Heart right ventricle (tissue), 16 donors: ENCODE measurements around the gene CLMP. TPM values are rescaled to one million over a fixed set of nuclear protein-coding genes. Genes with fewer than 3 reads are reported as not detected.
A peak's percentile ranks its signal among the peaks of the same experiment; 100 is the strongest.

Source experiments
- ATAC-seq, 8 donors: fragments of 200-7000 bp; cut with Tn5 transposase; one replicate each; pipeline ENCODE4 v1.9.1; 2020; ENCODE audit warnings: mild to moderate bottlenecking in 8 of 8, moderate library complexity in 8 of 8, moderate number of reproducible peaks in 1 of 8
- DNase-seq, 2 donors: peaks; one replicate each; pipeline ENCODE4 v3.0.0-alpha.2; 2020
- H3K27ac ChIP-seq, 10 donors: fragments of 200-600 bp; sonication (generic) in 2 of 10; one replicate each; pipeline versions ENCODE4 v1.5.0 to v1.8.0; 2020 to 2022; ENCODE audit warnings: mild to moderate bottlenecking in 3 of 10
- H3K27me3 ChIP-seq, 7 donors: fragments of 200-600 bp; one replicate each; pipeline ENCODE4 v1.8.0; 2021 to 2022; ENCODE audit warnings: mild to moderate bottlenecking in 2 of 7
- H3K36me3 ChIP-seq, 9 donors: fragments of 200-600 bp; sonication (generic) in 1 of 9; one replicate each; pipeline versions ENCODE4 v1.5.0 to v1.8.0; 2020 to 2022; ENCODE audit warnings: mild to moderate bottlenecking in 2 of 9
- H3K4me1 ChIP-seq, 9 donors: fragments of 200-600 bp; sonication (generic) in 1 of 9; one replicate each; pipeline versions ENCODE4 v1.5.0 to v1.8.0; 2020 to 2022; ENCODE audit warnings: mild to moderate bottlenecking in 4 of 9
- H3K4me3 ChIP-seq, 10 donors: fragments of 200-600 bp; sonication (generic) in 2 of 10; one replicate each; pipeline versions ENCODE4 v1.5.0 to v1.8.0; 2020 to 2022; ENCODE audit warnings: mild to moderate bottlenecking in 7 of 10, moderate library complexity in 2 of 10
- H3K9me3 ChIP-seq, 11 donors: fragments of 200-600 bp in 10 of 11; sonication (generic) in 2 of 11; one replicate each; pipeline versions ENCODE4 v1.5.0 to v1.8.0; 2013 to 2022; ENCODE audit warnings: mild to moderate bottlenecking in 2 of 11, control low read depth in 1 of 11, moderate library complexity in 1 of 11
- CTCF ChIP-seq, 9 donors: fragments of 200-600 bp; sonication (generic) in 2 of 9; IDR thresholded peaks; one replicate each; pipeline versions ENCODE4 v1.5.0 to v1.8.0; 2021 to 2022; ENCODE audit warnings: antibody characterized with exemption in 9 of 9, mild to moderate bottlenecking in 5 of 9, moderate library complexity in 1 of 9
- WGBS, 2 donors: extraction: QIAGEN DNeasy Blood & Tissue Kit; methylation state at CpG; one replicate each; pipeline ENCODE4 v1.1.7; 2013; ENCODE audit warnings: inconsistent platforms in 1 of 2; 5-methylcytosine and 5-hydroxymethylcytosine counted together
- intact Hi-C, 10 donors: fragments of 100-400 bp; cut with DNase I; formaldehyde crosslinking; loops; one replicate each; pipeline versions ENCODE4 v1.11.1 to v1.14.2; 2022
- polyA plus RNA-seq, 2 donors: library from polyadenylated mRNA; stranded (reverse); fragments of 200-250 nt; gene quantifications; one replicate each; pipeline ENCODE4 v1.2.3, GENCODE V29; 2013
- total RNA-seq, 10 donors: library from RNA; stranded (reverse); fragmentation: NEBNext Ultra II Directional in 3 of 10; extraction: Animal tissue kit (Norgen Biotek cat#: 25700) in 3 of 10; gene quantifications; one replicate each; pipeline versions ENCODE4 v1.2.1 to v1.2.4, GENCODE V29; 2021 to 2023
- donor health status: Arrhythmogenic right ventricular cardiomyopathy.
- donor health status: ischemic (EF 13 %, LVEDD 7.1; RV severe dilation, severe dysfunction).
- donor health status: healthy with polysubstance abuse.
- donor health status: DM: no; HTN: yes; CAD: no.
- donor health status: DM: no; HTN: no; CAD: no.
- donor health status: ischemic (EF 25% LVEDD 6.9; RV normal size, moderate dysfunction).
- donor health status: ischemic (EF 25% LVEDD 5.7; RV mildly dilated, moderate dysfunction).
- donor health status: healthy.
- donor health status: DM: yes; HTN: yes; CAD: no.
- donor health status: Ischemic cardiomyopathy.
- donor health status: ischemic (EF 35%, LVEDD 5.7; RV mildly dilated, moderate dysfunction).
- donor health status: nonischemic (EF 11% LVEDD 7.7; RV severe dilation, severe dysfunction).
- donor health status: DM: yes; HTN: yes; CAD: no.
- donor health status: PGD.
- donor health status: ischemic (EF 29% LVEDD 5.4; RV normal size, mild dysfunction).
- donor health status: nonischemic (EF 23%, LVEDD 6.1; RV moderate dilation, normal function).

The CLMP gene
- total and polyA plus RNA-seq, 12 donors = 1.9 to 16.9 (median 5.2) TPM

GRCh38 chr11:123122341-123122740, 72.7 kb downstream of the CLMP start:
- H3K9me3 ChIP-seq = no peaks in the 10 kb centered on the region
- intact Hi-C loops = no loop called here
- peaks cover 0 to 35% (median 24%) of the 10 kb centered on the region in 7 donors for H3K27me3 ChIP-seq
- ATAC-seq (peak in 7 of 8 donors; percentile 42 to 95 (median 80)), DNase-seq (no peak)
- no peaks in the 10 kb centered on the region for H3K36me3 ChIP-seq
- H3K27ac ChIP-seq = peak overlapping the region in 7 of 10 donors; percentile 9 to 62 (median 35)
- no peak overlapping the region for H3K4me3 ChIP-seq
- WGBS, 2 donors = 34 to 40% methylated on average over 8 of the region's 8 CpGs
- peaks cover 0 to 17% (median 0%) of the 10 kb centered on the region in 9 donors for H3K4me1 ChIP-seq
- no peak for TF ChIP-seq CTCF (IDR thresholded peaks at IDR 0.05)

GRCh38 chr11:123116486-123116885, 78.6 kb downstream of the CLMP start:
- Histone ChIP-seq H3K27ac (no peak overlapping the region), H3K4me1 (peaks cover 0 to 7% (median 0%) of the 10 kb centered on the region in 9 donors), H3K36me3 (no peaks in the 10 kb centered on the region), H3K9me3 (peaks cover 0 to 15% (median 7%) of the 10 kb centered on the region in 11 donors), H3K4me3 (no peak overlapping the region), H3K27me3 (peaks cover 0 to 15% (median 4%) of the 10 kb centered on the region in 7 donors)
- DNase-seq (no peak), ATAC-seq (no peak)
- 95% methylated on average over 2 of the region's 2 CpGs for WGBS, 2 donors
- no peak for TF ChIP-seq CTCF (IDR thresholded peaks at IDR 0.05)
- intact Hi-C loops = loop anchor here in 2 of 10 donors (5.0 to 10.0 kb wide), 2 partner anchors 361 to 378 kb away; no protein-coding TSS in a partner anchor

- H3K4me3 ChIP-seq = no peak overlapping the region
- TF ChIP-seq CTCF (IDR thresholded peaks at IDR 0.05) = peak; percentile 62 to 83 (median 75)
- intact Hi-C loops = loop anchor here in 7 of 10 donors (1.0 to 10.0 kb wide), 6 partner anchors 135 to 383 kb away; no protein-coding TSS in a partner anchor
- 70 to 71% methylated on average over 4 of the region's 4 CpGs for WGBS, 2 donors
- peak in 7 of 8 donors; percentile 46 to 80 (median 70) for ATAC-seq
- peaks cover 0 to 7% (median 0%) of the 10 kb centered on the region in 9 donors for H3K4me1 ChIP-seq
- no peaks in the 10 kb centered on the region for H3K36me3 ChIP-seq
- peaks cover 0 to 15% (median 7%) of the 10 kb centered on the region in 11 donors for H3K9me3 ChIP-seq
- no peak for DNase-seq
- H3K27me3 ChIP-seq = peaks cover 0 to 13% (median 3%) of the 10 kb centered on the region in 7 donors
- peak overlapping the region in 1 of 10 donors; percentile 15 for H3K27ac ChIP-seq
These were observed 83.6 kb downstream of the CLMP start for GRCh38 chr11:123111465-123111864.

DNA sequence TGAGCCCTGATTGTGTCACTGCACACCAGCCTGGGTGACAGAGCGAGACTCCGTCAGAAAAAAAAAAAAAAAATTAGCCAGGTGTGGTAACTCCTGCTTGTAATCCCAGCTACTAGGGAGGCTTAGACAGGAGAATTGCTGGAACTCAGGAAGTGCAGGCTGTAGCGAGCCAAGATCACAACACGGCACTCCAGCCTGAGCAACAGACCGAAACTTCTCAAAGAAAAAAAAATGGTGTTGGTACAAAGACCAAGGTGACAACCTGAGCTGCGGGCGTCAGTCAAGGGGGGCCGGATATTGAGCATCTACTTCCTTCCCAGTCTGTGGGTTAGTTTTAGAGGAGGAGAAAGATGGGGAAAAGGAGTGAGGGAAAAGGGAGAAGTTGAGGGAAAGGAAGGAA, 84.7 kb downstream of the CLMP start:
- no peak for DNase-seq
- intact Hi-C loops = loop anchor here in 6 of 10 donors (2.0 to 10.0 kb wide), 5 partner anchors 136 to 384 kb away; no protein-coding TSS in a partner anchor
- Histone ChIP-seq H3K27ac (no peak overlapping the region), H3K27me3 (peaks cover 0 to 13% (median 3%) of the 10 kb centered on the region in 7 donors), H3K4me1 (peaks cover 0 to 7% (median 0%) of the 10 kb centered on the region in 9 donors), H3K4me3 (no peak overlapping the region), H3K36me3 (no peaks in the 10 kb centered on the region), H3K9me3 (peaks cover 0 to 5% (median under 1%) of the 10 kb centered on the region in 11 donors)
- TF ChIP-seq CTCF (IDR thresholded peaks at IDR 0.05) = no peak
- ATAC-seq = peak in 2 of 8 donors; percentile 25 to 55
- WGBS, 2 donors = 56 to 62% methylated on average over 8 of the region's 8 CpGs
